Retinal pigment epithelial cell (primary cell): Measurements from ENCODE around the gene PRLR.

Source experiments
- DNase-seq: peaks from one replicate; pipeline ENCODE4 v3.0.0-alpha.2; 2010; ENCODE audit warnings: low read depth
- H3K4me3 ChIP-seq: 2 replicates; pipeline ENCODE4 v1.5.1; 2011; ENCODE audit warnings: mild to moderate bottlenecking, low read length, control low read depth, moderate library complexity
- CTCF ChIP-seq: conservative IDR thresholded peaks from 2 replicates; pipeline ENCODE4 v1.5.1; 2011; ENCODE audit warnings: low read depth, low read length, control low read depth, inconsistent platforms

PRLR gene

GRCh38 chr5:35141739-35142138 is 88.5 kb downstream of the PRLR start:
- no peak overlapping the region for H3K4me3 ChIP-seq
- DNase-seq, result no peak
- TF ChIP-seq CTCF, result no peak

GRCh38 chr5:35138232-35138631 is 92.1 kb downstream of the PRLR start:
- no peak for TF ChIP-seq CTCF
- DNase-seq, result no peak
- no peak overlapping the region for H3K4me3 ChIP-seq

GRCh38 chr5:35136386-35136785 is 93.9 kb downstream of the PRLR start:
- DNase-seq, result no peak
- TF ChIP-seq CTCF, result no peak
- no peak overlapping the region for H3K4me3 ChIP-seq

- H3K4me3 ChIP-seq, result no peak overlapping the region
- TF ChIP-seq CTCF, result no peak
- DNase-seq, result no peak
Observed at GRCh38 chr5:35135239-35135700, 95.0 kb downstream of the PRLR start.

- TF ChIP-seq CTCF, result no peak
- DNase-seq, result no peak
- H3K4me3 ChIP-seq, result no peak overlapping the region
Observed at GRCh38 chr5:35134278-35135030, 95.8 kb downstream of the PRLR start.

- TF ChIP-seq CTCF, result no peak
- H3K4me3 ChIP-seq, result no peak overlapping the region
- no peak for DNase-seq
Observed at GRCh38 chr5:35133186-35133585, 97.1 kb downstream of the PRLR start.

GRCh38 chr5:35131723-35132122 is 98.6 kb downstream of the PRLR start:
- TF ChIP-seq CTCF, result no peak
- H3K4me3 ChIP-seq, result no peak overlapping the region
- DNase-seq, result no peak
